Activated B cell treated with CpG ODN at 0.5 μM for 24 hours (primary cell): ENCODE measurements around the gene TTC9C. TPM values are rescaled to one million over a fixed set of nuclear protein-coding genes. Genes with fewer than 3 reads are reported as not detected.
A peak's percentile ranks its signal among the peaks of the same experiment; 100 is the strongest.

Experiments used
- ATAC-seq: fragments of 200-7000 bp; cut with Tn5 transposase; one replicate; pipeline ENCODE4 v1.10.0; 2021; ENCODE audit warnings: low read depth, mild to moderate bottlenecking, moderate library complexity
- CTCF ChIA-PET: fragments of 350-600 bp; sonication (Branson Sonifier 250); formaldehyde crosslinking; loops from one replicate; lab custom pipeline; 2021; ENCODE audit warnings: antibody characterized with exemption; lab: Charles Lee
- POLR2A ChIA-PET: fragments of 350-600 bp; sonication (Branson Sonifier 250); formaldehyde crosslinking; loops from one replicate; lab custom pipeline; 2021; ENCODE audit warnings: antibody characterized with exemption; lab: Charles Lee
- DNase-seq: peaks from one replicate; pipeline ENCODE4 v3.0.0; 2022
- H3K27ac Mint-ChIP-seq: one replicate; pipeline ENCODE4 v1.8.0; 2020; ENCODE audit warnings: mixed read lengths
- H3K27me3 Mint-ChIP-seq: one replicate; pipeline ENCODE4 v1.8.0; 2021; ENCODE audit warnings: mixed read lengths
- H3K36me3 Mint-ChIP-seq: one replicate; pipeline ENCODE4 v1.8.0; 2021; ENCODE audit warnings: low read depth, mixed read lengths
- H3K4me1 Mint-ChIP-seq: one replicate; pipeline ENCODE4 v1.8.0; 2021; ENCODE audit warnings: mixed read lengths
- H3K4me3 Mint-ChIP-seq: one replicate; pipeline ENCODE4 v1.8.0; 2020; ENCODE audit warnings: mild to moderate bottlenecking, mixed read lengths
- H3K9me3 Mint-ChIP-seq: one replicate; pipeline ENCODE4 v1.8.0; 2020; ENCODE audit warnings: mixed read lengths
- CTCF ChIP-seq: fragments of 200-600 bp; IDR thresholded peaks from one replicate; pipeline ENCODE4 v1.8.0; 2022; ENCODE audit warnings: antibody characterized with exemption, mild to moderate bottlenecking
- intact Hi-C: fragments of 100-400 bp; cut with micrococcal nuclease; formaldehyde crosslinking; loops from one replicate; pipeline ENCODE4 v1.15.1; 2024
- total RNA-seq: library from RNA; stranded (reverse); gene quantifications from 2 replicates; pipeline ENCODE4 v1.2.3, GENCODE V29; 2022

TTC9C gene
- total RNA-seq, 1 donor from 2014 or later, result 44.0 TPM

- POLR2A ChIA-PET, result interaction anchor here (1.5 to 3.9 kb wide), 3 partner anchors 9 to 63 kb away, joined by 6 to 21 read pairs (median 19); partner anchors contain the start of genes WDR74 and ZBTB3
- Mint-ChIP-seq H3K36me3 (peaks cover 48% of the 10 kb centered on the region), H3K27ac (no peak overlapping the region), H3K27me3 (no peaks in the 10 kb centered on the region), H3K4me3 (no peak overlapping the region), H3K4me1 (peaks cover 3% of the 10 kb centered on the region), H3K9me3 (no peaks in the 10 kb centered on the region)
- TF ChIP-seq CTCF, result no peak
- intact Hi-C loops, result no loop called here
- CTCF ChIA-PET, result no interaction called here
- DNase-seq (no peak), ATAC-seq (no peak)
Observed at GRCh38 chr11:62777389-62777788, 49.1 kb downstream of the TTC9C start.

DNA sequence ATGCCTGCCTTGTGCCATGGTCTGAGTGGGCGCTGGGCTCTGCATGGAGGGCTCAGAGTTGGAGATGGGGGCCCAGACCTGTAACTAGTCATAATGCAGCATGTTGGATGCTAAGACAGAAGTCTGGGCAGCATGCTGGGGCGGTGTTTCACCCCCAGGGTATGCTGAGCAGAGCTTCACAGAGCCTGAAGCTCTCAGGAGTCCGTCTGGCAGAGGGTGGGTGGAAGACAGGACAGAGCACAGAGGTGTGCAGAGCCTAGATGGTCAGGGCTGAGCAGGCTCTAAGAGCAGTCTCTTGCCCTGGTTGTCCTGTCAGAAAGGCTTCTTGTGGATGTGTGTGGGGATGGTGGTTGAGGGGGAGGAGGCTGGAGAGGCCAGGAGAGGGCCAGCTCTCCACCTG, 50.2 kb downstream of the TTC9C start:
- Mint-ChIP-seq H3K36me3 (peaks cover 57% of the 10 kb centered on the region), H3K4me3 (no peak overlapping the region), H3K4me1 (peaks cover 3% of the 10 kb centered on the region), H3K27ac (no peak overlapping the region), H3K9me3 (no peaks in the 10 kb centered on the region), H3K27me3 (no peaks in the 10 kb centered on the region)
- intact Hi-C loops, result no loop called here
- POLR2A ChIA-PET, result interaction anchor here (0.6 to 0.8 kb wide), 3 partner anchors 13 to 40 kb away, joined by 3 to 5 read pairs (median 3); partner anchors contain the start of gene ZBTB3
- DNase-seq (no peak), ATAC-seq (no peak)
- TF ChIP-seq CTCF, result no peak
- CTCF ChIA-PET, result no interaction called here

- DNase-seq (no peak), ATAC-seq (no peak)
- POLR2A ChIA-PET, result interaction anchor here (0.7 kb wide), 1 partner anchor 192 kb away, joined by 8 read pairs; the partner anchor contains the start of gene TUT1
- Mint-ChIP-seq H3K36me3 (peaks cover 45% of the 10 kb centered on the region), H3K27me3 (no peaks in the 10 kb centered on the region), H3K4me3 (no peak overlapping the region), H3K9me3 (no peaks in the 10 kb centered on the region), H3K4me1 (peaks cover 11% of the 10 kb centered on the region), H3K27ac (no peak overlapping the region)
- intact Hi-C loops, result no loop called here
- no peak for TF ChIP-seq CTCF
- CTCF ChIA-PET, result no interaction called here
Observed at GRCh38 chr11:62782753-62783152, 54.5 kb downstream of the TTC9C start.

DNA sequence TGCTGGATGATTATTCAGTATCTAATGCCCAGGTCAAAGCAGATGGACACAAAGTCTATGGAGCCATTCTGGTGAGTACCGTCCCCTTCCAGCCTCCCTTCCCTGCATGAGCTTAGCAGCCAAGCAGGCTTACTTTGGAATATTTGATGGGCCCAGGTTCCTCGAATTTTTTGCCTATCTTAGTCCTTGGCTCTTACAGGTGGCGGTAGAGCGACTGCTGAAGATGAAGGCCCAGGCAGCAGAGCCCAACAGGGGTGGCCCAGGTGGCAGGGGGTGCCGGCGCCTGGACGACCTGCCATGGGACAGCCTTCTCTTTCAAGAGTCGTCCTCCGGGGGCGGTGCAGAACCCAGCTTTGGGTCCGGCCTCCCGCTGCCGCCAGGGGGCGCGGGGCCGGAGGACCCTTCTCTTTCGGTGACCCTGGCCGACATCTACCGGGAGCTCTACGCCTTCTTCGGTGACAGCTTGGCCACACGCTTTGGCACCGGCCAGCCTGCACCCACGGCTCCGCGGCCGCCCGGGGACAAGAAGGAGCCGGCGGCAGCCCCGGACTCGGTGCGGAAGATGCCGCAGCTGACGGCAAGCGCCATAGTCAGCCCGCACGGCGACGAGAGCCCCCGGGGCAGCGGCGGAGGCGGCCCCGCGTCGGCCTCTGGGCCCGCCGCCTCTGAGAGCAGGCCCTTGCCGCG, 58.2 kb downstream of the TTC9C start:
- Mint-ChIP-seq H3K4me1 (peaks cover 39% of the 10 kb centered on the region), H3K36me3 (peaks cover 49% of the 10 kb centered on the region)
- ATAC-seq, result peak; percentile 72

More for the DNA sequence above, 58.2 kb downstream of the TTC9C start:
- no peaks in the 10 kb centered on the region for H3K27me3 Mint-ChIP-seq
- no peaks in the 10 kb centered on the region for H3K9me3 Mint-ChIP-seq
- peak; percentile 85 for DNase-seq
- peak; percentile 82 for TF ChIP-seq CTCF
- POLR2A ChIA-PET, result interaction anchor here (0.5 to 8.8 kb wide), 41 partner anchors 9 to 951 kb away, joined by 3 to 308 read pairs (median 6); partner anchors contain the start of genes BSCL2, C11orf98, CSKMT and EEF1G
- H3K4me3 Mint-ChIP-seq, result peak overlapping the region; percentile 87
- CTCF ChIA-PET, result interaction anchor here (0.6 to 4.8 kb wide), 27 partner anchors 9 to 746 kb away, joined by 3 to 66 read pairs (median 5); partner anchors contain the start of genes C11orf98, CSKMT, GANAB and HNRNPUL2
- peak overlapping the region; percentile 88 for H3K27ac Mint-ChIP-seq
- intact Hi-C loops, result loop anchor here (1.0 to 2.0 kb wide), 12 partner anchors 15 to 122 kb away; partner anchors contain the start of genes C11orf98, CSKMT, HNRNPUL2 and NXF1
